Activated T-cell treated with anti-CD3 and anti-CD28 coated beads, Interleukin-2, amount 50 U/mL, for 48 hours (primary cell): Measurements from ENCODE around the gene MGLL.

ENCODE experiments used
- DNase-seq, 2 experiments: peaks; one replicate each; pipeline ENCODE4 v3.0.0-alpha.2; 2020

The MGLL gene

DNA sequence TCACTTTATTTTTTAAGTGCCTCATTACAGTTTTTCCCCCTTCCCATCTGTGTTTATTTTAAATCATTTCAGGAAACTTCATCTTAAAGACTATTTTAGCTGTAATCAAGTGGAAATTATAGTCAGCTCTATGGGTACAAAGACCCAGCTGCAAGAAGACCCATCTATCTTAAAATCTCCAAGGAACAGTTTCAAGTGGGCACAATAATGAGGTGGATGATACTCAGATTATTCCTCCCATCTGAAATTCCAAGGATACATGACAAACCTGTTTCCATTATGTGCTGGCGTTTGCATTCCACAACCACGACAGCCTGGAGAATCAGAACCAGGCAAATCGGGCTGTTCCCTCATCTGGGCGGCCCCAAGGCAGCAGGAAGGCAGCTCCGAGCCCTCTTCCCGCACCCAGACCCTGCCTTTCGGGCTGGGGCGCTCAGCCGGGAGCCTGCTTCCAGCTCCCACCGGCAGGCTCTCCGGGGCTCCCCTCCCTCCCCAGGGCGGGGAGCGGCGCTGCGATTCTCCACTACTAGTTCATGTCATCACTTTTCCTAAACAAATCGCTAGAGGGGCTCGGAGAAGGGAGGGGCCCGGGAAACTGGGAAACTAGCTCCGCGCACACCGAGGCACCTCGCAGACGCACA, at the start of gene MGLL:
MGLL (minus strand) TSS at position 475 of the 641 bp plus-strand sequence; CDS start at position 278, 197 bp downstream.
- DNase-seq = no peak

DNA sequence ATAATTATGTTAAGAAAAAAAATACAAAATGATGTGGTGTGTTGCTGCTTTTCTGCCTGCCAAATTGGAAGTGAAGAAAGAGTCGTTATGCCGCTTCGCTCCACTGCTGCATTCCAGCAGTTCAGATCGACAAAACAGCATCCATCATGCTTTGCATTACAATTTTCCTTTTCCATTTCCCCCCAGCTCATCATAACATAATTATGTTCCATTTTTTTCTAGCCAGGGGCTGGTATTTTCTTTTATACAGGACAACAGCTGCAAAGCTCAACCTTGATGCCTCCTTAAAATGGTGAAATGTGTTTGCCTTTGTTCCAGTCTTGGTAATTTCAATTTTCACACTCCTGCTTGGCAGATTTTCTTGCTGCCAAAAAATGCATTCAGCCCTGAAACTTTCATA, 47.8 kb upstream of the MGLL start:
- no peak for DNase-seq

GRCh38 chr3:127867986-127868385, 45.7 kb upstream of the MGLL start:
- DNase-seq = no peak

DNA sequence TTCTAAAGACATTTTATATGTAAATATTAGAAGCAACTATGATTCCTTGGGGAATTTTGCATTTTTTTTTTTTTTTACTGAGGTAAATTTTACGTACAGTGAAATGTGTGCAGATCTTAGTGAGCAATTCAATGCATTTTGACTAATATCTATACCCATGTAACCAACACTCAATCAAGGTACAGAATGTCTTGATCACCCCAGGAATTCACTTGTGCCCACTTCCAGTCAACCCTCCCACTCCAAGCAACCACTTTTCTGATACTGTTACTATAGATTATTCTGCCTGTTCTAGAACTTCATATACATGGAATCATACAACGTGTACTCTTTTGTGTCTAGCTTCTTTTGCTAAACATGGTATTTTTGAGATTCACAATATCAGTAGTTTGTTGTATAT, 45.1 kb upstream of the MGLL start:
- no peak for DNase-seq

DNA sequence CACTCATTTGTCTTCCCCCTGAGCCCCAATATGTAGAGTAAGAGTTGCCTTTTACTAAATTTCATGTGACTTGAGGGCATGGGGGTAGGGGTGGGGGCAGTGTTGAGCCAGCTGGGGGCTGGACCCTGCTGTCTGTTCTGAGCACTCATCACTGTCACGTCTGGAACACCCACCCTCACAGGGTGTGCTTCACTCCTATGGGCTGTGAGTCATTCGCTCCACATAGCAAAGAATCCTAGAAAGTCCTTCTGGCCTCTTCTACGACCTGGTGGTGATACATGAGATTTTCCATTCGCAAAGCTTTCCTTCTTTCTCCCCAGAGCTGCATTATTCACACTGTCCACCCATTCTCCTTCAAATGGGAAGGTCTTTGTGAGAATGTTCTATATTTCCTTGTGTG, 43.6 kb upstream of the MGLL start:
- DNase-seq = peak in 1 of 2 experiments; percentile 17

DNA sequence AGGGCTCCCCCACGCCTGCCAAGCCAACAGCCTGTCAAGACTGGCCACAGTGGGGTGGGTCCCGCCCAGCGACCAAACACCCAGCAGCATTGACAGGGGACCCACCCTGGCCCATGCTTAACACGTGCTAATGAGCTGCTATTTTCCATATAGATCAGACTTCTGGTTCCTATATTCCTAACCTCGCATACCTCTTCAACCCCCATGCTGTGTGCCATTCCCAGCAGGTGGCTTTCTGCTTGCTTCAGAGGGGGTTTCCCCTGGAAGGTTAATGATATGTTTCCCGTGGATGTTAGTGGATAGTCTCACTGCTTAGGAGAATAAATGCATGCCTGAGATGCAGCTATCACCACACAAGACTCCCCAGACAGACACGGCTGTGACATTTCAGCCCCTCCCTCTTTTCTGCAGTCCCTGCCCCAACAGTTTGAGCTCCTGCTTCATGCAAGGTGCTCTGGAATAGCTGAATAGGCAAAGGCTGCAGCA, 37.9 kb upstream of the MGLL start:
- DNase-seq = no peak

GRCh38 chr3:127859730-127860129, 37.4 kb upstream of the MGLL start:
- no peak for DNase-seq

DNA sequence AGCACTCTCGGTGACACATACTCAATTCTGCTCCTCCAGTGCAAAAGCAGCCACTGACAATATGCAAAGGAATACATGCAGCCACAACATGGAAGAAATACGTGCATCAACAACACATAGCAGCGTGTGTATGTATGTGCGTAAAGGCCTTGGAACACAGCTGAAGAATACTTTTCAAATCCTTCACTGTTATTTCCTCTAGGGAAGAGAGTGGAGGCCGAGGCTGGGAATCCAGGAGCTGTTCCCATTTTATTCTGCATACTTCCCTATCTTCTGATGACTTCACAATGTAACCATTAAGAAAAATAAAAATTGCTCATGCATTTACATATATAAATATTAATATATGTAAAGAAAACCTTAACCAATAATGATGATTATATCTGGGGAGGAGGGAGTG, 36.6 kb upstream of the MGLL start:
- no peak for DNase-seq

- DNase-seq = no peak
Measured at GRCh38 chr3:127858521-127858920, 36.2 kb upstream of the MGLL start.

- DNase-seq = no peak
Measured at GRCh38 chr3:127857333-127857732, 35.0 kb upstream of the MGLL start.

DNA sequence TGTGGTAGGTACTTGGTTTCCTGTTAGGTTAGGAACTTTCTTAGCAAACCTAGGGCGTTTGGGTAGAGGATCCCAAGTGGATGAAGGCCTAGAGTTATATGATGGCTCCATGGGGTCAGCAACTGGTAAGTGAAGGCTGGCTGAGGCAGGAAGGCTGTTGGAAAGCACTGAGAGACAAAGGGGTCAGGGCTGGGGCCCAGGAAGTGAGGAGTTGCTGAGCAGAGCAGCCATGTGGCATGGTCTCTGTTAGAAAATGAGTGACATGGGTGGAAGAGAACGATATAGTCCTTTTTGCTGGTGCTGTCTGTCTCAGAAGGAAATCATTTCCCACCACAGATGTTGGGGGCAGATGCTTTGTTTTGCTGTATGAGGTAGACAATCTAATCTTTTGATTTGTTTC, 34.5 kb upstream of the MGLL start:
- no peak for DNase-seq

DNA sequence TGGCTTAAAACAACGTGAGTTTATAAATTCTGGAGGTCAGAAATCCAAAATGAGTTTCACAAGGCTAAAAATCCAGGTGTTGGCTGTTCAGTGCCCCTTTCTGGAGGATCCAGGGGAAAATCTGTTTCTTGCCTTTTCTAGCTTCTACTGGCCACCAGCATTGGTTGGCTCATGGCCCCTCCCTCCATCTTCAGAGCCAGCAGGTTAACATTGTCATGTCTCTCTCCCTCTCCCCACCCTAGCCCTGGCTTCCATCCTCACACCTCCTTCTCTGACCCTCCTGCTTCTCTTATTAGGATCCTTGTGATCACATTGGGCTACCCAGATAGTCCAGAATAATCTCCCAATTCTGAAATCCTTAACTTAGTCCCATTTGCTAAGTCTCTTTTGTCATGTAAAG, 32.9 kb upstream of the MGLL start:
- DNase-seq = no peak

GRCh38 chr3:127853681-127854080, 31.4 kb upstream of the MGLL start:
- DNase-seq = no peak

DNA sequence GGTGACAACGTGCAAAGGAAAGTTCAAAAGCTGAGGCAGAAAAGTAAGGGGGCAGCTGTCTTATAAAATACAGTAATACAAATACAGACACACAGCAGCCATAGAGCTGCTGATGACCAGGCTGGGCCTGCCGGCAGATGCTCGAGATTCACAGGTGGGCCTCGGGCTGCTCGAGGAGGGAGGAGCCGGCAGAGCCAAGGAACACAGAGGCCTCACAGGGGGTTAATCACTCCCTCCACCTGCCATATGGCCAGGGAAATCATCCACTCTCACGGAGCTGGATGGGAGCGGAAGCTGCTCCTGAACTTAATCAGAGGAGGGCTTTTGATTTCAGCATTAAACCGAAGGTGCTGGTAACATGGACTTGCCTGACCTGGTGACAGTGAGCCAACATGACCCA, 29.6 kb upstream of the MGLL start:
- no peak for DNase-seq

DNA sequence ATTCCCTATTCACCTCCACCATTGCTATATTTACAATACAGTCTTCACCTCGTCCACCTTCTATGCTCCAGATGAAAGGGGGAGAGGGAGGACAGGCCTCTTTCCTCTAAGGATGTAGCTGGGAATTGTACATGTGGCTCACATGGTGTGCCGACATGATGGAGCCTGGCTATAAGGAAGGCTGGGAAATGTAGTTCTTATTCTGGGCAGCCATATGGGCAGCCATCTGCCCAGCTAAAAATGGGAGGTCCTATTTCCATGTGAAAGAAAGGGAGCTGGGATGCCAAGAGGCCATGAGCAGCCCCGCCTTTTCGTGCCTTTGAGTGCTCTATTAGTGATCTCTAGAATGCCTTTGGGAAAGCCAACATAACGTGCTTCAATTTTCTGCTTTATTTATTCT, 27.1 kb upstream of the MGLL start:
- DNase-seq = no peak

- DNase-seq = no peak
Measured at GRCh38 chr3:127848131-127849129, 26.1 kb upstream of the MGLL start.

DNA sequence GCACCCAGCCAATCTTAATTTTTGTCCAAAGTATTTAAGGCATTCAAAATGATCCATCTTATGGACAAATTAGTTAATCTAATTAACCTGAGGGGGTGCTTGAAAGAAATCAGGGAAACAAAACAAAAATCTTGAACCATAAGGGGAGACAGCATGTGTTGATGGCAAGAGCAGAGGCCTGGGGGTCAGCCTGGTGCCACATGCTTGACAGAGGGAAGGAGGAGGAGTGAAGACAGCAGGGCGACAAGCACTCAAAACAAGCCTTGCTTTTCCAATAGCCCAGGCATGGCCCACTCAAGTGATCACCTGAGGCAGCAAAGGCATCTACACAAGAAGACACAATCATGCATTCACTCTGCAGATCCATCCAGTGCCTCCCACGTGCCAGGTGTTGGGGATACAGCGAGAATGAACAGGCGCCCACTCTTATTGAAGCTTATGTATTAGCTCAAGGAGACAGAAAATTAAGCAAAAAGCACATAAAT, 25.0 kb upstream of the MGLL start:
- no peak for DNase-seq

DNA sequence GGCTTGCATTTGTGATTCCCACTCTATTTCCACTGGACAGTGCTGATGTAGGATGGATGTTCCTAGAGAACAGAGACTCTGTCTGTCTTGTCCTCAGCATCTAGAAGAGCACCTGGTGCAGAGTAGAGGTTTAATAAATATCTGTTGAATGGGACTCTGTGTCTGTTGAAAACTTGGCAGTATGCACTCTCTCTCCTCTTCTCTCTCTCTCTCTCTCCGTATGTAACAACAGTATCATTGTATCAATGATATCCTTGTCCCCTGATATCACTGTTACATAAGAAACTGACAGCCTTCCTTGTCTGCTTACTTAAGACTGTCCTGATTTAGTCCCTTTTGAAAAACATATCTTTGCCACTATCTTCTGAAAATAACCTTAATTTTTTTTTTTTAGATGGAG, 24.3 kb upstream of the MGLL start:
- DNase-seq = no peak

DNA sequence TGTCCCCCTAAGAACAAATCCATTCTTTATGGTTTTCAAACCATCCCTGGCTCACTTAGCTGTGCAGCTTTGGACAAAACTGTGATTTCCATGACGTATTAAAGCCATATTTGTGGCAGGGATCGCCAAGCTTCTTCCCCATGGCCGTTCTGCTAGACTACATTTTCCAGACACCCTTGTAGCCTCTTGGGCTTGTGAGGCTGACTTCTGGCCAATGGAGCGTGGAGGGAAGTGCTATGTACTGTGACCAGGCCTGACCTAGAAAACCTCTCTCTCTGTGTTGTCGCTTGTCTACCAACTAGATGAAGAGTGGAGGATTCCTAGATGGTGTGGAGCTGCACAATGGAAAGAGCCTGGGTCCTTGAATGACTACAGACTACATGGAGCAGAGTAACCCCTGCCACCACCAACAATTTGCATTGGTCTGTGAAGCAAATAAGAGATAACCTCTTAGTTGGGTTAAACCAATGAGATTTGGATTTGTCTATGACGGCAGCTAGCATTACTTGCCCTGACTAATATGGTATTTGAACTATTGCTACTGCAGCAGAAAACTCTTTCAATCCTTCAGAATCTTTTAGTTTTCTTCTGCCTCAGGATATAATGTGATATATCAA, 22.1 kb upstream of the MGLL start:
- no peak for DNase-seq

DNA sequence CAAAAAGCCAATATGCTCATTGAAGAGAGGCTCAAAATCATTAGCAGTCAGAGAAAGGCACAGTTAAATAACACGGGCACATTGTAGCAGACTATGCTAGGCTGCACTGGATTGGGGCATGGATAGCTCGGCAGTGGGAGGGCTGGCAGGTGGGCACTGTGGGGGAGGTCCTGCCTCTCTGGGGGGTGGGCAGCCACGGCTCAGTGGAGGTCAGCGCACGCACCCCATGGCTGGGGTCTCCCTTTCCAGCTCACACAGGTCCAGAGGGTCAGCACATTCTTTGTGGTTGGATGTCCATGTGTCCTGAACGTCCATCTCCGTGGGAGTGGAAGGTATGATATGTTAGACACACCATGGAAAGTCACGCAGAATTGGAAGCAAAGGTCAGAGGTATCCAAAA, 18.4 kb upstream of the MGLL start:
- DNase-seq = no peak

- no peak for DNase-seq
Measured at GRCh38 chr3:127839099-127839498, 16.8 kb upstream of the MGLL start.

- no peak for DNase-seq
Measured at GRCh38 chr3:127835993-127836882, 13.9 kb upstream of the MGLL start.
